ENCODE data around the gene PHEX.

PHEX gene

DNA sequence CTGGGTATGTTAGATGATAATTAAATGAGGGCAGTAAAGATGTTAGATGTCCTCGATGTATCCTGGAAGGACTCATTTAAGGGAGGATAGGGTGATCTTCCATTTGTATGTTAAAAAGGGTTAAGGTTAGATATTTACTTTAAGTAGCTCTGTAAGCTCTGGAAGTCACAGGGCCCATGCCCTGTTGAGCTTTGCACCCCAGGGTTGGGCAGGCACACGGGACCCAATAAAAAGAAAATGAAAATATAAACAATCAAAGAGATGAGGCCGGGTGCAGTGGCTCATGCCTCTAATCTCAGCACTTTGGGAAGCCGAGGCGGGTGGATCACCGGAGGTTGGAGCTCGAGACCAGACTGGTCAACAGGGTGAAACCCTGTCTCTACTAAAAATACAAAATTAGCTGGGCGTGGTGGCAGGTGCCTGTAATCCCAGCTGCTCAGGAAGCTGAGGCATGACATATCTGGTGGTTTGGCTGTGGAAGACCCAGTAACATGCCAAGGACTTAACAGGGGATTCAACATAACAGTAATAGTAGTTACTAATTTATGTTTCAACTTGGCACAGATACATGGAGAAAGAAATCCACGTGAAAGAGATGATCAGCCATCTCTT, 16.9 kb upstream of the PHEX start:
- in situ Hi-C loops (cut with MboI; ENCODE audit: low pct_unique_long_range_greater_than_20kb, low sequenced_read_pairs, unreplicated experiment), result no loop called here
- TF ChIP-seq, protein P1, sequence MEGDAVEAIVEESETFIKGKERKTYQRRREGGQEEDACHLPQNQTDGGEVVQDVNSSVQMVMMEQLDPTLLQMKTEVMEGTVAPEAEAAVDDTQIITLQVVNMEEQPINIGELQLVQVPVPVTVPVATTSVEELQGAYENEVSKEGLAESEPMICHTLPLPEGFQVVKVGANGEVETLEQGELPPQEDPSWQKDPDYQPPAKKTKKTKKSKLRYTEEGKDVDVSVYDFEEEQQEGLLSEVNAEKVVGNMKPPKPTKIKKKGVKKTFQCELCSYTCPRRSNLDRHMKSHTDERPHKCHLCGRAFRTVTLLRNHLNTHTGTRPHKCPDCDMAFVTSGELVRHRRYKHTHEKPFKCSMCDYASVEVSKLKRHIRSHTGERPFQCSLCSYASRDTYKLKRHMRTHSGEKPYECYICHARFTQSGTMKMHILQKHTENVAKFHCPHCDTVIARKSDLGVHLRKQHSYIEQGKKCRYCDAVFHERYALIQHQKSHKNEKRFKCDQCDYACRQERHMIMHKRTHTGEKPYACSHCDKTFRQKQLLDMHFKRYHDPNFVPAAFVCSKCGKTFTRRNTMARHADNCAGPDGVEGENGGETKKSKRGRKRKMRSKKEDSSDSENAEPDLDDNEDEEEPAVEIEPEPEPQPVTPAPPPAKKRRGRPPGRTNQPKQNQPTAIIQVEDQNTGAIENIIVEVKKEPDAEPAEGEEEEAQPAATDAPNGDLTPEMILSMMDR (IDR thresholded peaks at IDR 0.05; ENCODE audit: extremely low read depth, insufficient read depth, missing control alignments), result no peak
- no peak for DNase-seq (ENCODE audit: low spot score)

DNA sequence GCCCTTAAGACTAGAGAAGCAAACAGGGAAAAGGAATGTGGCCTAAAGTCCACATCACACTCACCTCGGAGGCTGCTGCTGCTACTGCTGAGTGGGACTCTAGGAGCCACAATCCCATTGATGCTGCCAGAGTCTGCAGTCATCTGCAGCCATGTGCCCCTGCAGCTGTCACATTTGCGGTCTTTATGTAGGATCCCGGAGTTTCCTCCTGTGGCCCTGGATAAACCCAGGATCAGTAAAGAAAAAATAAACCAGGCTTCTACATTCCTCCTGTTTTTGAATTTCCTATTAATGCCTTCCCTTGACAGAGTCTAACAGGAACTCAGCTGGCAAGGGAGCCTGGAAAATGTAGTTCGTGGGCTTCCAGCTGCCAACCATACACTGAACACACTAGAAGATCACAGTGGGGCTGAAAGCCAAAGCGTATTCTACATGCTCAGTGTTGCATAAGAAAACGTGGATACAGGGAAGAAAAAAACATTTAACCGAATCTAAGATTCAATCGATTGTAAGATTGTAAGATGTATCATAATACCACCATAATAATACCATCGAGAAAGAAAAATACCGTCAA, 10.3 kb upstream of the PHEX start:
- TF ChIP-seq, protein P1 (IDR thresholded peaks at IDR 0.05; ENCODE audit: extremely low read depth, insufficient read depth, missing control alignments), result no peak
- no peak for DNase-seq (ENCODE audit: low spot score)
- in situ Hi-C loops (cut with MboI; ENCODE audit: low pct_unique_long_range_greater_than_20kb, low sequenced_read_pairs, unreplicated experiment), result no loop called here

DNA sequence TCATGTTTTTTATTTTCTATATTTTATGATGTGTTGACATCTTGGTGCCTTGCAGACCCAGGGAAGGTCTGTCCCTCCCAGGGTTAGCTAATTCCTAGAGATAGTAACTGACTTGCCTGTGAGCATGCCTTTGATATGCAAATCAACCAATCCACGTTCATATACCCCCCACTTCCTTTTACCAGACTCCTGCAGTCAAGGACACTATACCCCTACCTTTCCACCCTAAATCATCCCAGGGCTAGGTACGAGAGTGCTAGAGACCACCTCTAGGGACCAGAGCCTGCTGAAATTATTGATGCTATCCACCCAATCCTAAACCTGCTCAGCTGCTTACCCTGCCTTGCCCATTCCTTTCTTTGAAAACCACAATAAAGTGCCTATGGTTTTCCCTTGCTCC, 7.5 kb upstream of the PHEX start:
- TF ChIP-seq, protein P1 (IDR thresholded peaks at IDR 0.05; ENCODE audit: extremely low read depth, insufficient read depth, missing control alignments), result no peak
- no peak for DNase-seq (ENCODE audit: low spot score)
- in situ Hi-C loops (cut with MboI; ENCODE audit: low pct_unique_long_range_greater_than_20kb, low sequenced_read_pairs, unreplicated experiment), result no loop called here

DNA sequence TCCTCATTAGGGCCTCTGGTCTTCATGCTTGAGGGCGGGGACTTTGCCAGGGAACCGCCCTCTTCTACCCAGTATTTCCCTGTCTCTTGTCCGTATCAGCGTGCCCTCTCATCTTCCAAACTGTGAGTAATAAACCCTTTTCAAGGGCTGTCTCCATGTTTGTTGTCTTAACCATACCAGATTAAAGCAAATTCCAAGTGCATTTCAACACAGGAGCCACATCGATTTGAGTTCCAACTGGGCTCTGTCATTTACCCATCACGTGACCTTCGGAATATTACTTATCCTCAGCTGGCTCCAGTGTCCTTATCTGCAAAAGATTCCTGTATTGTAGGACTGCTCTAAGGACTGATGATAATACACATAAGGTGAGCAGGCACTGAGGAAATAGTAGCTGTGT, 6.4 kb upstream of the PHEX start:
- TF ChIP-seq, protein P1 (IDR thresholded peaks at IDR 0.05; ENCODE audit: extremely low read depth, insufficient read depth, missing control alignments), result no peak
- in situ Hi-C loops (cut with MboI; ENCODE audit: low pct_unique_long_range_greater_than_20kb, low sequenced_read_pairs, unreplicated experiment), result no loop called here
- DNase-seq (ENCODE audit: low spot score), result no peak

DNA sequence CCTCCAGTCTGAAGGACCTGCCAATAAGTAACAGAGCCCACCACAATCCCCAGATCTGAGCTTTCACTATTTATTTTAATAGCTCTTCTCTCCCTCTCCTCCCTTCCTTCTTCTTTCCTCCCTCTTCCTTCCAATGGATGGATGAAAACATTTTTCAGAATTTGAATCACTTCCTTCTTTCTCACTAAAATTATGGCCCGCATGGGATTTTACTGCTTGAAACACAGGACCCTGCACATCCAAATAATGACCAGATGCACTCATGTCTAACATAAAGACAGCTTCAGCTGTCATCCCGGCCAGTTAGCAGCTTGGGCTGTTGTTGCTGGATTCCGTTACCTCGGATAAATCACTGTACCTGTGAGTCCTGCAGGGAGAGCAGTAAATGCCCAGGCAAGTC, 5.4 kb upstream of the PHEX start:
- TF ChIP-seq, protein P1 (IDR thresholded peaks at IDR 0.05; ENCODE audit: extremely low read depth, insufficient read depth, missing control alignments), result no peak
- DNase-seq (ENCODE audit: low spot score), result no peak
- in situ Hi-C loops (cut with MboI; ENCODE audit: low pct_unique_long_range_greater_than_20kb, low sequenced_read_pairs, unreplicated experiment), result no loop called here

DNA sequence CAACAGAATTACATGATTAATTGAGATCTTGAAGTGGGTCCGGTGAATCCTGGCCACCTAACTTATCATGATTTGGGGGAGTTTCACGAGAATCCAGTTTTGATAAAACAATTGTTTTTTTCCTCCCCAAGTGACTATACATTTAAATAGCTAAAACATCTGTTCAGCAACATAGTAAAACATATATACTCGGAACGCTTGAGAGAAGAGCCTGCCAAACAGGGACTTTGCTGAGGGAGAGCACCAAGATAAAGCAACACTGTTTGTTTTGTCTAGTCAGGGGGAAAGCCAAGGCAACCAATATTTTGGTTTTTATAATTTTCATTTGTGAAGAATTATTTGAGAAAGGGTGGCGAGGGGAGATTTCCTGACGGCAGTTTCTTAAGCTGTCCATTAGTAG, 381 bp downstream of the PHEX start:
- DNase-seq (ENCODE audit: low spot score), result no peak
- TF ChIP-seq, protein P1 (IDR thresholded peaks at IDR 0.05; ENCODE audit: extremely low read depth, insufficient read depth, missing control alignments), result no peak
- in situ Hi-C loops (cut with MboI; ENCODE audit: low pct_unique_long_range_greater_than_20kb, low sequenced_read_pairs, unreplicated experiment), result no loop called here
